Mammary epithelial cell (primary cell): Measurements from ENCODE around the gene PCDHGA3.

Experiments
- CTCF ChIP-seq, 2 donors: IDR thresholded peaks in 1 of 2; conservative IDR thresholded peaks in 1 of 2; 2 replicates each; pipeline ENCODE4 v1.5.1; 2011 to 2012; ENCODE audit warnings: inconsistent platforms in 2 of 2, low read length in 2 of 2, mild to moderate bottlenecking in 2 of 2, control low read depth in 1 of 2, low read depth in 1 of 2; ENCODE audit not compliant: insufficient read depth in 1 of 2; ENCODE audit errors: extremely low read depth in 1 of 2
- EZH2 ChIP-seq: IDR thresholded peaks from 2 replicates; pipeline ENCODE4 v1.6.1; 2012; ENCODE audit warnings: low read length, inconsistent platforms, borderline replicate concordance

- peak; percentile 9 to 30 for TF ChIP-seq CTCF (conservative IDR thresholded peaks at IDR 0.05 in 1 of 2, IDR thresholded peaks at IDR 0.05 in 1 of 2; ENCODE audit: extremely low read depth in 1 of 2, insufficient read depth in 1 of 2, low read depth in 1 of 2, low read length in 2 of 2)
- no peak for TF ChIP-seq EZH2
Observed at GRCh38 chr5:141382469-141383294, 39.1 kb downstream of the PCDHGA3 start, which contains the start of gene PCDHGA7.
